HPDE6-E6E7 (cell line): Measurements from ENCODE around the gene ARHGAP4.

Experiments used
- DNase-seq: peaks from one replicate; pipeline ENCODE4 v3.0.0; 2011; ENCODE audit warnings: missing footprints; ENCODE audit errors: extremely low spot score

Gene ARHGAP4

GRCh38 chrX:153906126-153906917, 19.7 kb downstream of the ARHGAP4 start:
- no peak for DNase-seq

- no peak for DNase-seq
These were observed 20.5 kb downstream of the ARHGAP4 start for GRCh38 chrX:153905481-153906095.

- no peak for DNase-seq
These were observed 21.8 kb downstream of the ARHGAP4 start, which contains the start of gene AVPR2 for GRCh38 chrX:153903991-153904957. Gene AVPR2 (plus strand): TSS chrX:153904673. CDS start chrX:153905146, 473 bp downstream.

GRCh38 chrX:153903238-153903980, 22.7 kb downstream of the ARHGAP4 start:
- no peak for DNase-seq

- DNase-seq: no peak
These were observed 23.7 kb downstream of the ARHGAP4 start for GRCh38 chrX:153902385-153902784.

- no peak for DNase-seq
These were observed 24.3 kb downstream of the ARHGAP4 start for GRCh38 chrX:153901753-153902140.

- DNase-seq: peak; percentile 97
These were observed 25.0 kb downstream of the ARHGAP4 start for GRCh38 chrX:153900831-153901752.

GRCh38 chrX:153897899-153898298, 28.2 kb downstream of the ARHGAP4 start:
- no peak for DNase-seq

- no peak for DNase-seq
These were observed 36.9 kb downstream of the ARHGAP4 start for GRCh38 chrX:153889123-153889522.

- DNase-seq: no peak
These were observed 37.7 kb downstream of the ARHGAP4 start for GRCh38 chrX:153888344-153888743.

- no peak for DNase-seq
These were observed 38.7 kb downstream of the ARHGAP4 start for GRCh38 chrX:153887385-153887784.

GRCh38 chrX:153886915-153887314, 39.1 kb downstream of the ARHGAP4 start:
- no peak for DNase-seq

GRCh38 chrX:153885968-153886903, 39.8 kb downstream of the ARHGAP4 start, which contains the start of gene L1CAM:
Gene L1CAM (minus strand): TSS chrX:153886173. CDS start chrX:153875836, 10,337 bp downstream.
- DNase-seq: no peak

- DNase-seq: no peak
These were observed 40.8 kb downstream of the ARHGAP4 start for GRCh38 chrX:153885208-153885787.

GRCh38 chrX:153884590-153884989, 41.5 kb downstream of the ARHGAP4 start:
- DNase-seq: peak; percentile 68

- DNase-seq: no peak
These were observed 41.9 kb downstream of the ARHGAP4 start for GRCh38 chrX:153884136-153884535.

- DNase-seq: no peak
These were observed 42.8 kb downstream of the ARHGAP4 start for GRCh38 chrX:153883163-153883843.

GRCh38 chrX:153882557-153882956, 43.5 kb downstream of the ARHGAP4 start:
- no peak for DNase-seq
